ENCODE data around the gene GATD1. TPM values are rescaled to one million over a fixed set of nuclear protein-coding genes. Genes with fewer than 3 reads are reported as not detected.

The GATD1 gene
- 10 to 100 TPM; 13.3 to 29.8 TPM for total RNA-seq

GRCh38 chr11:777288-778255 is at the start of gene GATD1:
GATD1 (minus strand) TSS chr11:777487; CDS start chr11:777462, 25 bp downstream.
- peaks cover 0 to 32% of the 10 kb centered on the region in 2 donors for H3K4me1 ChIP-seq
- peak within 1 kb of the TSS; percentile 91 to 93 for H3K4me3 ChIP-seq
- DNase-seq (ENCODE audit: low spot score), result peak; percentile 87
- no peaks in the 10 kb centered on the region for H3K27me3 ChIP-seq
- TF ChIP-seq CTCF (IDR thresholded peaks at IDR 0.05), result peak in 1 of 2 donors; percentile 6
- no peaks in the 10 kb centered on the region for H3K9me3 ChIP-seq
- H3K36me3 ChIP-seq, result peaks cover 2% of the 10 kb centered on the region
- H3K27ac ChIP-seq, result peak within 1 kb of the TSS; percentile 82 to 89

GRCh38 chr11:826836-827145 is 49.5 kb upstream of the GATD1 start:
- H3K27ac ChIP-seq, result peak overlapping the region; percentile 75 to 82
- H3K4me3 ChIP-seq, result peak overlapping the region; percentile 48 to 61
- no peaks in the 10 kb centered on the region for H3K9me3 ChIP-seq
- peaks cover 36% of the 10 kb centered on the region for H3K36me3 ChIP-seq
- peaks cover 0 to 74% of the 10 kb centered on the region in 2 donors for H3K4me1 ChIP-seq
- no peak for TF ChIP-seq CTCF (IDR thresholded peaks at IDR 0.05)
- DNase-seq (ENCODE audit: low spot score), result no peak
- no peaks in the 10 kb centered on the region for H3K27me3 ChIP-seq

- DNase-seq (ENCODE audit: low spot score), result no peak
- H3K4me1 ChIP-seq, result peaks cover 0 to 74% of the 10 kb centered on the region in 2 donors
- no peaks in the 10 kb centered on the region for H3K27me3 ChIP-seq
- no peak for TF ChIP-seq CTCF (IDR thresholded peaks at IDR 0.05)
- H3K4me3 ChIP-seq, result no peak overlapping the region
- H3K36me3 ChIP-seq, result peaks cover 38% of the 10 kb centered on the region
- peak overlapping the region; percentile 75 to 82 for H3K27ac ChIP-seq
- H3K9me3 ChIP-seq, result no peaks in the 10 kb centered on the region
Measured at GRCh38 chr11:826227-826621, 48.9 kb upstream of the GATD1 start.

GRCh38 chr11:825366-826226 is 48.3 kb upstream of the GATD1 start:
- H3K36me3 ChIP-seq, result peaks cover 38% of the 10 kb centered on the region
- no peaks in the 10 kb centered on the region for H3K9me3 ChIP-seq
- no peak for TF ChIP-seq CTCF (IDR thresholded peaks at IDR 0.05)
- DNase-seq (ENCODE audit: low spot score), result no peak
- H3K27ac ChIP-seq, result peak overlapping the region; percentile 26 to 82
- no peaks in the 10 kb centered on the region for H3K27me3 ChIP-seq
- no peak overlapping the region for H3K4me3 ChIP-seq
- peaks cover 0 to 74% of the 10 kb centered on the region in 2 donors for H3K4me1 ChIP-seq

GRCh38 chr11:824942-825341 is 47.7 kb upstream of the GATD1 start:
- TF ChIP-seq CTCF (IDR thresholded peaks at IDR 0.05), result no peak

More at GRCh38 chr11:824942-825341, 47.7 kb upstream of the GATD1 start:
- DNase-seq (ENCODE audit: low spot score), result no peak
- Histone ChIP-seq H3K36me3 (peaks cover 38% of the 10 kb centered on the region), H3K9me3 (no peaks in the 10 kb centered on the region), H3K27ac (no peak overlapping the region), H3K4me3 (no peak overlapping the region), H3K4me1 (peaks cover 0 to 72% of the 10 kb centered on the region in 2 donors), H3K27me3 (no peaks in the 10 kb centered on the region)

All from right atrium auricular region (tissue), 2 donors.